HFFc6 (cell line): Measurements from ENCODE around the gene NID2. TPM values are rescaled to one million over a fixed set of nuclear protein-coding genes. Genes with fewer than 3 reads are reported as not detected.

ENCODE experiments used
- DNase-seq: peaks from one replicate; pipeline ENCODE4 v3.0.0-alpha.2; 2018
- H3K27ac Mint-ChIP-seq: 2 replicates; pipeline ENCODE4 v1.8.0; 2020; ENCODE audit warnings: mild to moderate bottlenecking, mixed read lengths
- H3K27me3 Mint-ChIP-seq: 2 replicates; pipeline ENCODE4 v1.8.0; 2021; ENCODE audit warnings: mild to moderate bottlenecking, moderate library complexity, mixed read lengths; ENCODE audit not compliant: insufficient read depth
- H3K36me3 Mint-ChIP-seq: 2 replicates; pipeline ENCODE4 v1.8.0; 2021; ENCODE audit warnings: low read depth, mixed read lengths
- H3K4me1 Mint-ChIP-seq: 2 replicates; pipeline ENCODE4 v1.8.0; 2020; ENCODE audit warnings: low read depth, mixed read lengths
- H3K4me3 Mint-ChIP-seq: 2 replicates; pipeline ENCODE4 v1.8.0; 2020; ENCODE audit warnings: mild to moderate bottlenecking, moderate library complexity, mixed read lengths
- H3K9me3 Mint-ChIP-seq: 2 replicates; pipeline ENCODE4 v1.8.0; 2020; ENCODE audit warnings: mild to moderate bottlenecking, mixed read lengths
- CTCF ChIP-seq: fragments of 200-600 bp; sonication (generic); IDR thresholded peaks from 2 replicates; pipeline ENCODE4 v1.5.0; 2021; ENCODE audit warnings: antibody characterized with exemption, mild to moderate bottlenecking
- total RNA-seq, 6 experiments: library from RNA; stranded (reverse); fragmentation: NEBNext Ultra II Directional; extraction: Animal tissue kit (Norgen Biotek cat#: 25700); gene quantifications; 2 replicates in 1 of 6; 3 replicates in 5 of 6; pipeline ENCODE4 v1.2.3, GENCODE V29; 2021

Gene NID2
- total RNA-seq, 6 experiments from 2014 or later = 97.3 to 125 (median 113) TPM

GRCh38 chr14:52078721-52079120 lies 9.9 kb upstream of the NID2 start:
- H3K9me3 Mint-ChIP-seq = no peaks in the 10 kb centered on the region
- peak overlapping the region; percentile 69 for H3K4me3 Mint-ChIP-seq
- no peak for TF ChIP-seq CTCF
- no peak for DNase-seq
- H3K27ac Mint-ChIP-seq = peak overlapping the region; percentile 91
- peaks cover 4% of the 10 kb centered on the region; the same call in 1 of the 2 replicates for H3K36me3 Mint-ChIP-seq
- H3K4me1 Mint-ChIP-seq = peaks cover 89% of the 10 kb centered on the region
- H3K27me3 Mint-ChIP-seq = no peaks in the 10 kb centered on the region

- Mint-ChIP-seq H3K27me3 (no peaks in the 10 kb centered on the region), H3K4me3 (no peak overlapping the region), H3K9me3 (no peaks in the 10 kb centered on the region), H3K27ac (peak overlapping the region; percentile 91), H3K36me3 (peaks cover 4% of the 10 kb centered on the region; the same call in 1 of the 2 replicates), H3K4me1 (peaks cover 96% of the 10 kb centered on the region)
- no peak for TF ChIP-seq CTCF
- DNase-seq = no peak
Measured at GRCh38 chr14:52078095-52078531, 9.3 kb upstream of the NID2 start.

- Mint-ChIP-seq H3K9me3 (no peaks in the 10 kb centered on the region), H3K36me3 (peaks cover 4% of the 10 kb centered on the region; the same call in 1 of the 2 replicates), H3K27ac (peak overlapping the region; percentile 91), H3K4me1 (peaks cover 100% of the 10 kb centered on the region), H3K4me3 (no peak overlapping the region), H3K27me3 (no peaks in the 10 kb centered on the region)
- TF ChIP-seq CTCF = peak; percentile 28; the same call in 1 of the 2 replicates
- DNase-seq = no peak
Measured at GRCh38 chr14:52077256-52077979, 8.6 kb upstream of the NID2 start.

- no peaks in the 10 kb centered on the region for H3K27me3 Mint-ChIP-seq
- peaks cover 4% of the 10 kb centered on the region; the same call in 1 of the 2 replicates for H3K36me3 Mint-ChIP-seq
- peak overlapping the region; percentile 74 for H3K27ac Mint-ChIP-seq
- H3K9me3 Mint-ChIP-seq = no peaks in the 10 kb centered on the region
- peak overlapping the region; percentile 49 for H3K4me3 Mint-ChIP-seq
- no peak for TF ChIP-seq CTCF
- H3K4me1 Mint-ChIP-seq = peaks cover 100% of the 10 kb centered on the region
- DNase-seq = peak; percentile 73
Measured at GRCh38 chr14:52076334-52076733, 7.5 kb upstream of the NID2 start.

GRCh38 chr14:52075371-52075770 lies 6.5 kb upstream of the NID2 start:
- DNase-seq = no peak
- H3K9me3 Mint-ChIP-seq = no peaks in the 10 kb centered on the region
- H3K36me3 Mint-ChIP-seq = peaks cover 4% of the 10 kb centered on the region; the same call in 1 of the 2 replicates
- peaks cover 100% of the 10 kb centered on the region for H3K4me1 Mint-ChIP-seq
- no peak for TF ChIP-seq CTCF
- H3K27me3 Mint-ChIP-seq = no peaks in the 10 kb centered on the region
- no peak overlapping the region for H3K4me3 Mint-ChIP-seq
- H3K27ac Mint-ChIP-seq = peak overlapping the region; percentile 49; the same call in 1 of the 2 replicates
